ENCODE measurements around the gene MYL12A. TPM values are rescaled to one million over a fixed set of nuclear protein-coding genes. Genes with fewer than 3 reads are reported as not detected.

Gene MYL12A
- total RNA-seq, 1 experiment from 2014 or later: 314 TPM

- ChIA-PET CTCF (no interaction called here), RAD21 (ENCODE audit: low non-redundant PET in 1 of 2, low total read pairs in 2 of 2, uncharacterized antibody in 2 of 2, unreplicated experiment in 2 of 2) (no interaction called here), POLR2A (no interaction called here)
- intact Hi-C loops (cut with micrococcal nuclease): no loop called here
- no peak overlapping the region for H3K27ac ChIP-seq (ENCODE audit: low read depth, low read length)
- H3K9me3 ChIP-seq (ENCODE audit: control insufficient read depth in 1 of 2, insufficient read depth in 1 of 2, low read depth in 1 of 2, low read length in 2 of 2): no peaks in the 10 kb centered on the region
- TF ChIP-seq EZH2 (IDR thresholded peaks at IDR 0.05): no peak
- no peak for TF ChIP-seq SIN3A (IDR thresholded peaks at IDR 0.05; ENCODE audit: low read depth)
- no peak for TF ChIP-seq ZFX (IDR thresholded peaks at IDR 0.05)
- no peak for TF ChIP-seq CTCF (IDR thresholded peaks at IDR 0.05 in 2 of 3, conservative IDR thresholded peaks at IDR 0.05 in 1 of 3; ENCODE audit: borderline replicate concordance in 1 of 3, insufficient read depth in 1 of 3, low read depth in 2 of 3, low read length in 2 of 3)
- TF ChIP-seq ATF3 (IDR thresholded peaks at IDR 0.05): no peak
- TF ChIP-seq FOSL1 (IDR thresholded peaks at IDR 0.05; ENCODE audit: low read depth): no peak
- no peaks in the 10 kb centered on the region for H3K27me3 ChIP-seq (ENCODE audit: insufficient read depth, low read length)
- no peaks in the 10 kb centered on the region for H3K36me3 ChIP-seq (ENCODE audit: control insufficient read depth in 1 of 2, insufficient read depth in 2 of 2, low read length in 2 of 2)
- H3K9me2 ChIP-seq (ENCODE audit: insufficient read depth): no peaks in the 10 kb centered on the region
- no peaks in the 10 kb centered on the region for H4K20me1 ChIP-seq (ENCODE audit: insufficient read depth)
- BruUV-seq (replicated peaks): no TSS peak
- no peak overlapping the region for H3K4me2 ChIP-seq (ENCODE audit: low read length)
- H2AFZ ChIP-seq (ENCODE audit: low read depth, low read length, poor library complexity, severe bottlenecking): no peak overlapping the region
- no peak overlapping the region for H3K9ac ChIP-seq (ENCODE audit: low read length)
- no peak for DNase-seq (ENCODE audit: low read depth, low spot score)
- H3K4me1 ChIP-seq (ENCODE audit: control insufficient read depth in 1 of 2, insufficient read depth in 2 of 2, low read length in 2 of 2): peaks cover 0 to 14% of the 10 kb centered on the region in 2 experiments; a peak in 1 of 4 replicates
- no peak for ATAC-seq
- no peak overlapping the region for H3K4me3 ChIP-seq (replicated peaks in 1 of 2; ENCODE audit: low read depth in 1 of 2, low read length in 2 of 2)
- no peaks in the 10 kb centered on the region for H3K79me2 ChIP-seq (ENCODE audit: insufficient read depth, low read length)
Measured at GRCh38 chr18:3213300-3214059, 34.1 kb upstream of the MYL12A start.

Data from HCT116 (cell line).